HCEC 1CT (cell line): Measurements from ENCODE around the gene RPA1.
"Not testable (repeated sequence)": the region's sequence is repeated elsewhere in the genome, so short reads cannot be mapped to it uniquely, and the experiment has no call there.

Experiments
- DNase-seq: peaks from one replicate; pipeline ENCODE4 v3.0.0-alpha.2; 2017

RPA1 gene

DNA sequence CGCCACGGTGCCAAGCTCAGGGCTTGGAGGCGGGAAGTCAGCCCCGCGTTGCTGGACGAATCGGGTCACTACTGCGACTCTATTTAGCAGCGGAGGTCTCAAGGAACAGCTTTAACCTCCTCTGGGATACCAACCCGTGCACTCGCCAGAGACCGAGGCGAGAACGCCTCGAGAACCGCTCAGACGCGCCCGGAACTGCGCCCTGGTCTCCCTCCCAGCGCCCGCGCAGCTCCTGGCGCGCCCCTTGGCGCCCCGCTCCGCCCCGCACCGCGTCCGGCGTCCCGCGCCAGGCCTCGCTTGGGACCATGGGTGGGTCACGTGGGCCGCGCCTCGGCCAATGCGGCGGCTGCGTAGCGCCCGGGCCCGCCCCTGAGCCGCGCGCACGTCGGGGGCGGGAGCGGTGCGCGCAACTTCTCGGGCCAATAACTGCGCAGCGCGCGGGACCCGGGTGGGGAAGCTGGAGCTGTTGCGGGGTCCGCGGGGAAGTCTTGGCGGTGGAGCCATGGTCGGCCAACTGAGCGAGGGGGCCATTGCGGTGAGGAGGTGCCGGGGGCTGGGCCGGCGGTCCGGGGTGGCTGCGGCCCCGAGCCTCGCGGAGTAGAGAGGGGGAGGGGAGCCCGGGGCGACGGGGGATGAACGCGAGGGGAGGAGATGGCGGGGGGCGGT, at the start of gene RPA1, which contains the start of gene SMYD4:
Gene RPA1, plus strand, starts transcription at position 414 of the 666 bp plus-strand sequence. Its CDS starts 89 bp downstream, at position 503.
Gene SMYD4, minus strand, starts transcription at position 311 of the 666 bp plus-strand sequence. CDS start 1,908 bp downstream, outside the sequence.
- peak; percentile 85 for DNase-seq

GRCh38 chr17:1782171-1782567, 47.6 kb upstream of the RPA1 start:
- DNase-seq: no peak

DNA sequence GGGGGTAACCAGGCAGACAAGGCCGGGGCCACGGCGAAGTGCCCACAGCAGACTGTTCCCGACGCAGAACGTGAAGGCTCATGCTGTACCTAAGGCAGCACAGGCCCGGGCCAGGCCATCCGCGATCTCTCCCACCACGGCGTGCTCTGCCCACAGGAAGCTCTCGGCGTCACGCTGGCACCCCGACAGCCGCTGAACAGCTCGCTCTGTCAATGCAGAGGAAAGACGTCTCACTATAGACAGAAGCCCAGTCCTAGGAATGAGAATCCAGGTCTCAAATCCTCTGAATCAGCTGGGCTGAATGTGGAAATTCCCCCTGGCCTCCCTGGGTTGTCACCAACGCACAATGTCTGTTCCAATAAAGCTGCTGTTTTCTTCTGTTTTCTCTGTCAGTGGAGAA, 46.5 kb upstream of the RPA1 start:
- DNase-seq: no peak

- DNase-seq: peak; percentile 68
Observed at GRCh38 chr17:1783834-1784611, 45.8 kb upstream of the RPA1 start.

- no peak for DNase-seq
Observed at GRCh38 chr17:1785930-1786329, 43.9 kb upstream of the RPA1 start.

DNA sequence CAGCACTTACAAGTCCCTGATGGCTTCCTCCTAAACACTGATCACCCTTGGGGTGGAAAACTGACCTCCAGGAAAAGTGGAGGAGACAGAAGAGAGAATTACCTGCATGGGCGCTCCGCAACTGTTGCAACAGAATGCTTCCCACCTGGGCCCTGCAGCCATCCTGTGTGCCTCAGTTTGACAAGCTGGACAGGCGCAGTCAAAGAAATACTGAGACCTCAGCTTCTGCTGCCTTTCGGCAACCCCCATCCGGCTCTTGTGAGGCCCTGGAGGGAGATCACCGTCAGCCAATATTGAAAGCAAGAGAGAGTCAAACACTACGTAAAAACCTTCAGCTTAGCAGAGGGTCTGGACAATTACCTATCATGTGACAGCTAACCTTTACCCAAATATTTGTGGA, 43.1 kb upstream of the RPA1 start:
- no peak for DNase-seq

- DNase-seq: peak; percentile 94
Observed at GRCh38 chr17:1787301-1787902, 42.4 kb upstream of the RPA1 start.

DNA sequence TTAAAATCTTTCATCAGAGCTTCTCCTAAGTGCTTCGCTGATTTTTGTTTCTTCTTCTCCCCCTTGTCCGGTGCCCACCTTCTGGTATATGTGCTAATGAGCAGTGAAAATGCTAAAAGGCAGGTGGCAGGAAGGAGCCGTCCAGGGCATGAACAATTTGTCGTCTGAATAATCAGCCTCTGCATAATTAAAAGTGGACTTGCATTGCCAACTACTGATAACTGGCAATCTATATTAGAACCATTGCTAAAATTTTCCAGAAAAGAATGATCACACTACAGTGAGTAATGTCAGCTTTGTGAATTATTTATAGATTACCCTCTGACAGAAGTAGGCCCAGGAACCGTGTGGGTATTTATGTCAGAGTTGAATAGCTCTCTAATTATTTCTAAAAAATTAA, 39.9 kb upstream of the RPA1 start:
- no peak for DNase-seq

DNA sequence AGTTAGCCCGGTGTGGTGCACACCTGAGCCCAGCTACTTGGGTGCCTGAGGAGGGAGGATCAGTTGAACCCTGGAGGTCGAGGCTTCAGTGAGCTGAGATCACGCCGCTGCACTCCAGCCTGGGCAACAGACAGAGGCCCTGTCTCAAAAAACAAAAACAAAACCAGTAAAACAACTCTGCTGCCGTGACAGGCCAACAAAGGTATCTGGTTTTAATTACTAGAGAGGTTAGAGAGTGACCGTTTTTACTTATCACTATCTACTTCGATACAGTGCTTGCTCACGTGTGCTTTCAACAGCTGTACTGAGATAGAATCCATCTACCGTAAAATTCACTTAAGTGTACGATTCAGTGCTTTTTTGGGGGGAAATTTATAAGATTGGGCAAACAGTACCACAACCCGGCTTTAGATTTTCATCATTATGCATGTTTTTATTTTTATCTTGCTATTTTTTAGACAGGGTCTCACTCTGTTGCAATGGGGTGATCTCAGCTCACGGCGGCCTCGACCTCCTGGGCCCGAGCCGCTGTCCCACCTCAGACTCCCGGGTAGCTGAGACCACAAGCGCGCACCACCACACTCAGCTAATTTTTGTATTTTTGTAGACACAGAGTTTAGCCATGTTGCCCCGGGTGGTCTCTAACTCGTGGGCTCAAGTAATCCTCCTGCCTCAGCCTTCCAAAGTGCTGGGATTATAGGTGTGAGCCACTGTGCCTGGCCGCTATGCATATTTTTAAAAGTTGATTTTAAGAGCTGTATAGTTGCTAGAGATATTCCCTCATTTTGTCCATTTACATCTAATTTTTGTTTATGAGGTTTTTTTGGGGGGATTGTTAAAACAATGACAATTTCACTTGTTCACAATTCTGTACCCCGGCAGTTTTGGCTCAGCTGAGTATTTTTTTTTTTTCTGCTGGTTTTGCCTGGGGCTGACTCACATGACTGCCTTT, 37.0 kb upstream of the RPA1 start:
- DNase-seq: no peak

DNA sequence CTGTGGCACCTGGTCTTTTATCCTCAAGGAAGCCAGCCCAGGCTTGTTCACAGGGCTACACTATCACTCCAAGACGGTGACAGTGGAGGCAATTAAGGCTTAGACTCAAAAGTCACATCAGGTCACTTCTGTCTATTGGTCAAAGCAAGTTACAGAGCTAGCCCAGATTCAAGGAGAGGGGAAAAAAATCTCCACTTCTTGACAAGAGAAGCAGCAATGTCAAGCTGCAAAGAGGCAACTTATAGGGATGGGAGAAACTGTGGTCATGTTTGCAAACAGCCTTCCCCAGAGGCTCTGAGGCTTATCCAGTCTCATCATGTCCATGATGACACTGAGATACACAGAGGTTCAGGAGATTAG, 36.4 kb upstream of the RPA1 start:
- DNase-seq: no peak

GRCh38 chr17:1796800-1797199, 33.0 kb upstream of the RPA1 start:
- DNase-seq: no peak

- DNase-seq: no peak
Observed at GRCh38 chr17:1797323-1797722, 32.5 kb upstream of the RPA1 start.

- DNase-seq: not testable (repeated sequence)
Observed at GRCh38 chr17:1797846-1798245, 32.0 kb upstream of the RPA1 start.

GRCh38 chr17:1800240-1800639, 29.6 kb upstream of the RPA1 start:
- DNase-seq: no peak

DNA sequence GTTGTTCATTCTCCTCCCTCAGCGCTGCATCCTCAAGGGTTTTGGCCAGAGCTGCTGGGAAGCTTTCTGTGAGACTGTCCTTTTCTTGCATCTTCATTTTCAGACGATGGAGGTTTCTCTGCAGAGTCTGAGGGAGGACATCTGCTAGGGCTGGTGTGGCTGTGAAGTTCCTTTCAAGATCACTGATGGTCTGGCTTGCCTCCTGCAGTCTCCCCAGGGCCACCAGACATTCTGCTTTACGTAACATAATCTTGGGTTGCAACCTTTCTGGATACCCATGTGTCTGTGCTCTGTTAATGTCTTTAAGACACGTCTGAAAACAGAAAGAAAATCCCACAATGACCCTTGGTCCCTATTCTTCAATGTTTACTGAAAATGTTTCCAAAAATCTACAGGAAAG, 29.1 kb upstream of the RPA1 start:
- no peak for DNase-seq

DNA sequence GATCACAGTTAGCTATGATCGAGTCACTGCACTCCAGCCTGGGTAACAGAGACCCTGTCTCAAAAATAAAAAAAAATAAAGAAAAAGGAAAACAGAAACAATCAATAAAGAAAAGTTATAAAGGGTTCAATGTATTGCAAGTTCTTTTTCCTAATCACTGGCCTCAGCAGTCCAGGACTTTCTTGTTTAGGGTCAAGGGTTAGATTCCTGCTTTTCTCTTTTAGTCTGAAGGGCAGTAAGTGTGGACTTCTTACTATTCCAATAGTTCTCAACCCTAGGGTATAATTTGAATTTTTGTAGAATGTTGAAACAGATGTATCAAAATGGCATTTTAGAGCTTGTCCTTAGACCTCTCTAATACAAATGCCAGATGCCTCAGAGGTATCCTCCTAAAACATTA, 27.4 kb upstream of the RPA1 start:
- DNase-seq: no peak

DNA sequence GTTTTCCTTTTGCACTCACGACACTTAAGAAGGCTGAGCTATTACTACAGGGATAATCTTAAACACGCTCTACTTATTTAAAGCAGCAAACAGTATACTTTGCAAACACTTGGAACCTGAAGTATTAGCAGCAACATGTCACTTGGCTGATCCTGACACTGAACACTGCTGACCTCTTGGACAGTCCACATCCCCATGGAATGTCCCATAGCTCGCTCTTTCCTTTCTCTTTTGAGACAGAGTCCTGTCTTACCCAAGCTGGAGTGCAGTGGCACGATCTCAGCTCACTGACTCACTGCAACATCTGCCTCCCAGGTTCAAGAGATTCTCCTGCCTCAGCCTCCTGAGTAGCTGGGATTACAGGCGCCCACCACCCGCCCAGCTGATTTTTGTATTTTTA, 26.5 kb upstream of the RPA1 start:
- DNase-seq: no peak

DNA sequence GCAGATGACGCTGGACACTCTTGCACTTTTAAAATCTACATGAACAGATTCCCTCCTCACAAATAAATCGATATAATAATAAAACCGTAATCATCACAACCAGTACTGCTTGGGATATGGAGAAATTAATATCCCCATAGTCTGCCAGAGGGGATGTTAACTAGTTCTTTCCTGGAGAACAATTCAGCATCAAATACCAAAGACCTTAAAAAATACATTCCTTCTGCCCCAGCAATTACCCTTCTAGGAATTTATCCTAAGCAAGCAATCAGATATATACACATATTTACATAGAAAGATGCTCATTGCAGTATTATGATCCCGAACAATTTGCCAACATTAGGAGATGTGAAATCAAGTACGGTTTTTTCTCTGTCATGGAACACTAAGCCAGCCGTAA, 21.9 kb upstream of the RPA1 start:
- no peak for DNase-seq

DNA sequence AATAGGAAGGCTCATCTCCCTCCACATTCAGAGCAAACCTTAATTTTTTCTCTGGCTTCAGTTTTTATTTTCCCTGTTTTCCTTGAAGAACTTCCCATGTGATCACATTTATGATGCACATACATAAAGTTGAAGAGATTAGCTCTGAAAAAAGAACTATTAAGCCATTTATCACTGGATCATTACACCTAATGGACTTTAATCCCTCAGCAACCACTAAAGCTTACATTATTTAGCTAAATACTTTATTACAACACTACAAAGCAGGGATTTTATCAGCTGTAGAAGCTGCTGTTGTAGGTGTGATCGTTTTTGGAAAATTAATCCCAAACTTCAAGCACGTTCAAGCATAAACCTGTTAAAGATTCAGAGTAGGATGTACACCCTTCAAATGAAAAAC, 21.2 kb upstream of the RPA1 start:
- no peak for DNase-seq

DNA sequence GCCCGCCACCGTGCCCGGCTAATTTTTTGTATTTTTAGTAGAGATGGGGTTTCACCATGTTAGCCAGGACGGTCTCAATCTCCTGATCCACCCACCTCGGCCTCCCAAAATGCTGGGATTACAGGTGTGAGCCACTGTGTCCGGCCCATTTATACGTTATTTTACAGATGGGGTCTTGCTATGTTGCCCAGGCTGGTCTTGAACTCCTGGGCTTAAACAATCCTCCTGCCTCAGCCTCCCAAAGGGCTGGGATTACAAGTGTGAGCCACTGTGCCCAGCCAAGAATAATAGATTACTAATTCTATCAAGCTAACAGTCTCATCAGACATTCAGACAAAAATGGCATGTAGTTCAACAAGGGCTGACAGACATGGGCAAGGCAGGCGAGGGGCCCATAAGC, 20.0 kb upstream of the RPA1 start:
- DNase-seq: not testable (repeated sequence)

DNA sequence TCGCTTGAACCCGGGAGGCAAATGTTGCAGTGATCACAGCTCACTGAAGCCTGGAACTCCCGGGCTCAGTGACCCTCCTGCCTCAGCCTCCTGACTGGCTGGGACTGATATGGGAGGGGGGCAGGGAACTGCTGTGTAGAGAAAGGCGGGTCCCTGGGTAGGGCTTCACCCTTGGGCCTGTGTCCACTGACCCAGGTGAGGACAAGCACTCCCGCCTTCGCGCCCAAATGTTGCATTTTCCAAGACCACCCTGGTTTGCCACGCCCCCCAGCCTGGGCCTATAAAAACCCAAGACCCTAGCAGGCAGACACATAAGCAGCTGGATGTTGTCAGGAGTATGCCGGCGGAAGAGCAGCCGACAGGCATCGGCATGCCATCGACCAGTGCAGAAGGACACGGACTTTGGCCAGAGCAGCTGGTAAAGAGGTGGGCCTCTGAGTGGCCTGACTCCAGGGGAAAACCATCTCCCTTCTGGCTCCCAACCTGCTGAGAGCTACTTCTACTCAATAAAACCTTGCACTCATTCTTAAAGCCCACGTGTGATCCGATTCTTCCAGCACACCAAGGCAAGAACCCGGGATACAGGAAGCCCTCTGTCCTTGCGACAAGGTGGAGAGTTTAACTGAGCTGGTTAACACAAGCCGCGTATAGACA, 19.2 kb upstream of the RPA1 start:
- no peak for DNase-seq

DNA sequence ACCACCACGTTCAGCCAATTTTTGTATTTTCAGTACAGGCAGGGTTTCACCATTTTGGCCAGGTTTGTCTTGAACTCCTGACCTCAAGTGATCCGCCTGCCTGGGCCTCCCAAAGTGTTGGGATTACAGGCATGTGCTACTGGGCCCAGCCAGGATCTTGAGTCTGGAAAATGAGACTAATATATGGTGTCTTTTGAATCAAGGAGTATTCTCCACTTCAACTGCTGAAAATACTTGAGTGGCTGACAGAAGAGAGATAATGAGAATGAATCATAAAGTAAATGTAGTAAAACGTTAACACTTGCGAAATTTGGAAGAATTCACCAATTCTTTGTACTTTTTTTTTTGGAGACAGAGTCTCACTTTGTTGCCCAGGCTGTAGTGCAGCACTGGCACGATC, 16.7 kb upstream of the RPA1 start:
- DNase-seq: no peak
